OCI-LY3 (cell line): ENCODE data around the gene VSX2.

Experiments
- CTCF ChIP-seq: fragments of 200-600, 300-600 bp; sonication (generic); IDR thresholded peaks from 2 replicates; pipeline ENCODE4 v1.5.1; 2014; ENCODE audit warnings: antibody characterized with exemption, low read length, low read depth
- EZH2phosphoT487 ChIP-seq: fragments of 200-600 bp; shearing (Covaris generic); IDR thresholded peaks from 2 replicates; pipeline ENCODE4 v1.6.1; 2018; ENCODE audit warnings: antibody characterized with exemption, mixed run types, low read depth

- TF ChIP-seq EZH2phosphoT487 (no peak), CTCF (no peak)
These were observed 10.5 kb downstream of the VSX2 start for GRCh38 chr14:74249433-74250375.
